HCT116 (cell line): Measurements from ENCODE around the gene CNOT2. TPM values are rescaled to one million over a fixed set of nuclear protein-coding genes. Genes with fewer than 3 reads are reported as not detected.
A peak's percentile ranks its signal among the peaks of the same experiment; 100 is the strongest.

Experiments used
- ATAC-seq: fragments of 200-7000 bp; cut with Tn5 transposase; 2 replicates; pipeline ENCODE4 v1.9.1; 2020; ENCODE audit warnings: mild to moderate bottlenecking, moderate library complexity
- BruUV-seq: library from RNA; stranded (reverse); fragments of 400-500 nt; replicated peaks from 2 replicates; lab custom pipeline; 2021; lab: Mats Ljungman, UMichigan
- CTCF ChIA-PET: fragments of 300-600 bp; sonication (Branson Sonifier 250); formaldehyde crosslinking; loops from one replicate; lab custom pipeline; 2021; ENCODE audit warnings: antibody characterized with exemption; lab: Charles Lee
- POLR2A ChIA-PET: fragments of 300-600, 350-600 bp; sonication (Branson Sonifier 250); formaldehyde crosslinking; loops from one replicate; lab custom pipeline; 2021; ENCODE audit warnings: antibody characterized with exemption; lab: Charles Lee
- RAD21 ChIA-PET, 2 experiments: fragments of 300-600 bp; sonication (Branson Sonifier 250); formaldehyde crosslinking; loops; one replicate each; lab custom pipeline; 2023; ENCODE audit warnings: low total read pairs in 2 of 2; ENCODE audit not compliant: uncharacterized antibody in 2 of 2, unreplicated experiment in 2 of 2, low non-redundant PET in 1 of 2; lab: Charles Lee
- DNase-seq: peaks from one replicate; pipeline ENCODE4 v3.0.0-alpha.2; 2010; ENCODE audit warnings: low read depth, low spot score
- H2AFZ ChIP-seq: fragments of 200-600 bp; shearing (Covaris generic), sonication (generic); 2 replicates; pipeline ENCODE4 v1.6.1; 2017; ENCODE audit warnings: low read depth, mixed run types, mixed read lengths, antibody characterized with exemption, low read length; ENCODE audit not compliant: poor library complexity, severe bottlenecking
- H3K27ac ChIP-seq: 2 replicates; pipeline ENCODE4 v1.5.1; 2012; ENCODE audit warnings: low read depth, low read length
- H3K27me3 ChIP-seq: fragments of 200-600 bp; sonication (generic); 2 replicates; pipeline ENCODE4 v1.6.1; 2016; ENCODE audit warnings: mixed run types, low read length, mixed read lengths; ENCODE audit not compliant: insufficient read depth
- H3K36me3 ChIP-seq, 2 experiments: fragments of 200-500 bp in 1 of 2; fragments of 200-600 bp in 1 of 2; sonication (Bioruptor generic) in 1 of 2; sonication (generic) in 1 of 2; 2 replicates each; pipeline versions ENCODE4 v1.5.1 to v1.6.1; 2014 to 2016; ENCODE audit warnings: low read length in 2 of 2, inconsistent platforms in 1 of 2, mixed read lengths in 1 of 2, mixed run types in 1 of 2; ENCODE audit not compliant: insufficient read depth in 2 of 2, control insufficient read depth in 1 of 2
- H3K4me1 ChIP-seq, 2 experiments: fragments of 200-600 bp in 1 of 2; sonication (generic) in 1 of 2; 2 replicates each; pipeline versions ENCODE4 v1.5.1 to v1.6.1; 2012 to 2017; ENCODE audit warnings: low read length in 2 of 2, inconsistent platforms in 1 of 2, mild to moderate bottlenecking in 1 of 2, mixed read lengths in 1 of 2, mixed run types in 1 of 2, moderate library complexity in 1 of 2; ENCODE audit not compliant: insufficient read depth in 2 of 2, control insufficient read depth in 1 of 2
- H3K4me2 ChIP-seq: fragments of 200-600 bp; sonication (generic); 2 replicates; pipeline ENCODE4 v1.6.1; 2017; ENCODE audit warnings: mixed run types, low read length, mixed read lengths
- H3K4me3 ChIP-seq, 2 experiments: fragments of 200-600 bp in 1 of 2; sonication (generic) in 1 of 2; replicated peaks in 1 of 2; 2 replicates each; pipeline ENCODE4 v1.5.1; 2011 to 2016; ENCODE audit warnings: low read length in 2 of 2, control low read depth in 1 of 2, low read depth in 1 of 2, mild to moderate bottlenecking in 1 of 2, mixed read lengths in 1 of 2, mixed run types in 1 of 2
- H3K79me2 ChIP-seq: fragments of 200-600 bp; sonication (generic); 2 replicates; pipeline ENCODE4 v1.6.1; 2017; ENCODE audit warnings: mild to moderate bottlenecking, mixed run types, low read length, moderate library complexity, mixed read lengths; ENCODE audit not compliant: insufficient read depth
- H3K9ac ChIP-seq: fragments of 200-600 bp; sonication (generic); 2 replicates; pipeline ENCODE4 v1.6.1; 2016; ENCODE audit warnings: low read length, mixed read lengths
- H3K9me2 ChIP-seq: fragments of 200-600 bp; sonication (generic), shearing (Covaris generic); 2 replicates; pipeline ENCODE4 v1.6.1; 2017; ENCODE audit warnings: mixed run types, mild to moderate bottlenecking, moderate library complexity; ENCODE audit not compliant: insufficient read depth
- H3K9me3 ChIP-seq, 2 experiments: fragments of 200-500 bp in 1 of 2; fragments of 200-600 bp in 1 of 2; sonication (Bioruptor generic) in 1 of 2; sonication (generic) in 1 of 2; 2 replicates each; pipeline ENCODE4 v1.6.1; 2014 to 2017; ENCODE audit warnings: low read length in 2 of 2, mixed read lengths in 2 of 2, inconsistent platforms in 1 of 2, low read depth in 1 of 2, mild to moderate bottlenecking in 1 of 2, mixed run types in 1 of 2, moderate library complexity in 1 of 2; ENCODE audit not compliant: control insufficient read depth in 1 of 2, insufficient read depth in 1 of 2
- H4K20me1 ChIP-seq: fragments of 200-600 bp; sonication (generic), shearing (Covaris generic); 2 replicates; pipeline ENCODE4 v1.6.1; 2017; ENCODE audit warnings: mixed run types, mild to moderate bottlenecking, moderate library complexity; ENCODE audit not compliant: insufficient read depth
- CBX3 ChIP-seq: IDR thresholded peaks from 2 replicates; pipeline ENCODE4 v1.6.1; 2012; ENCODE audit warnings: low read depth
- CEBPB ChIP-seq: IDR thresholded peaks from 2 replicates; pipeline ENCODE4 v1.6.1; 2012; ENCODE audit warnings: low read depth
- EGR1 ChIP-seq: IDR thresholded peaks from 2 replicates; pipeline ENCODE4 v1.6.1; 2012; ENCODE audit warnings: low read depth
- EZH2 ChIP-seq: fragments of 200-600 bp; sonication (generic); IDR thresholded peaks from 2 replicates; pipeline ENCODE4 v1.6.1; 2017; ENCODE audit warnings: antibody characterized with exemption, mixed run types
- EZH2phosphoT487 ChIP-seq: fragments of 200-600 bp; IDR thresholded peaks from 2 replicates; pipeline ENCODE4 v1.6.1; 2018; ENCODE audit warnings: antibody characterized with exemption, borderline replicate concordance
- RAD21 ChIP-seq: IDR thresholded peaks from 2 replicates; pipeline ENCODE4 v1.6.1; 2012; ENCODE audit warnings: low read depth, mild to moderate bottlenecking
- SRF ChIP-seq: IDR thresholded peaks from 2 replicates; pipeline ENCODE4 v1.6.1; 2012; ENCODE audit warnings: low read depth
- TCF7L2 ChIP-seq: IDR thresholded peaks from 2 replicates; pipeline ENCODE4 v1.7.0; 2011; ENCODE audit warnings: borderline replicate concordance, inconsistent platforms; ENCODE audit not compliant: insufficient read depth, insufficient read length; ENCODE audit errors: extremely low read depth
- ZFX ChIP-seq: fragments of 450-650 bp; IDR thresholded peaks from 2 replicates; pipeline ENCODE4 v1.6.1; 2017
- intact Hi-C: fragments of 100-400 bp; cut with micrococcal nuclease; formaldehyde crosslinking; loops from 2 replicates; pipeline ENCODE4 v1.10.0; 2022
- total RNA-seq: library from RNA; stranded (reverse); gene quantifications from one replicate; pipeline ENCODE4 v1.2.1, GENCODE V29; 2021; ENCODE audit not compliant: unreplicated experiment
- TF ChIP-seq, protein P1 (sequence below): IDR thresholded peaks from 2 replicates; pipeline ENCODE4 v1.6.1; 2011; ENCODE audit warnings: mild to moderate bottlenecking, low read length, moderate library complexity; ENCODE audit not compliant: insufficient replicate concordance; ENCODE audit errors: extremely low read depth
- TF ChIP-seq, protein P2 (sequence below), 3 experiments: fragments of 200-600 bp in 1 of 3; sonication (generic) in 1 of 3; IDR thresholded peaks in 2 of 3; conservative IDR thresholded peaks in 1 of 3; 2 replicates each; pipeline ENCODE4 v1.5.1; 2012 to 2017; ENCODE audit warnings: low read depth in 2 of 3, low read length in 2 of 3, antibody characterized with exemption in 1 of 3, borderline replicate concordance in 1 of 3, control low read depth in 1 of 3, mild to moderate bottlenecking in 1 of 3, mixed read lengths in 1 of 3, mixed run types in 1 of 3, moderate library complexity in 1 of 3; ENCODE audit not compliant: insufficient read depth in 1 of 3
- TF ChIP-seq, protein P3 (sequence below): IDR thresholded peaks from 2 replicates; pipeline ENCODE4 v1.6.1; 2012

The CNOT2 gene
- total RNA-seq, 1 experiment from 2014 or later = 58.7 TPM

DNA sequence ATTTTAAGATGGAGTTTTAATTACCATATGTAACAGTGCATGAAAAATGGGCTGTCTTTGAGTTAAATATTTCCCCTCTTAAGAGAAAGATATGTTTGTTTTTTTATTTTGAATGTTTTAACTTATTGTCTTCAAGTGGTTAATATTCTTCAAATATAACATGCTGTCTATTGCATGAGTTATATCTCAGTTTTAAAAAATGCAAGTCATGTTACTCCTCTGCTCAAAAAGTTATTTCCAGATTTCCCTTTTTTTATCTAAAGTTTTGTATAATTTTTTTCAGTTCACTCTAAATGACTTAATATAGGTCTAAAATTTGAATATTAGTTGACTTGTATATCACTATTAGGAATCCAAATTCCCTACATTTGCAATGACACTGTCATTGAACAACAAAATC, 117.0 kb downstream of the CNOT2 start:
- DNase-seq (no peak), ATAC-seq (no peak)
- ChIA-PET POLR2A (no interaction called here), RAD21 (no interaction called here), CTCF (no interaction called here)
- H3K9ac ChIP-seq = no peak overlapping the region
- no peaks in the 10 kb centered on the region for H4K20me1 ChIP-seq
- H3K27me3 ChIP-seq = no peaks in the 10 kb centered on the region
- no peak for TF ChIP-seq EZH2
- TF ChIP-seq ZFX = no peak
- TF ChIP-seq, protein P1, sequence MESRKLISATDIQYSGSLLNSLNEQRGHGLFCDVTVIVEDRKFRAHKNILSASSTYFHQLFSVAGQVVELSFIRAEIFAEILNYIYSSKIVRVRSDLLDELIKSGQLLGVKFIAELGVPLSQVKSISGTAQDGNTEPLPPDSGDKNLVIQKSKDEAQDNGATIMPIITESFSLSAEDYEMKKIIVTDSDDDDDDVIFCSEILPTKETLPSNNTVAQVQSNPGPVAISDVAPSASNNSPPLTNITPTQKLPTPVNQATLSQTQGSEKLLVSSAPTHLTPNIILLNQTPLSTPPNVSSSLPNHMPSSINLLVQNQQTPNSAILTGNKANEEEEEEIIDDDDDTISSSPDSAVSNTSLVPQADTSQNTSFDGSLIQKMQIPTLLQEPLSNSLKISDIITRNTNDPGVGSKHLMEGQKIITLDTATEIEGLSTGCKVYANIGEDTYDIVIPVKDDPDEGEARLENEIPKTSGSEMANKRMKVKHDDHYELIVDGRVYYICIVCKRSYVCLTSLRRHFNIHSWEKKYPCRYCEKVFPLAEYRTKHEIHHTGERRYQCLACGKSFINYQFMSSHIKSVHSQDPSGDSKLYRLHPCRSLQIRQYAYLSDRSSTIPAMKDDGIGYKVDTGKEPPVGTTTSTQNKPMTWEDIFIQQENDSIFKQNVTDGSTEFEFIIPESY = no peak
- no peaks in the 10 kb centered on the region for H3K79me2 ChIP-seq
- no peaks in the 10 kb centered on the region for H3K9me3 ChIP-seq
- no peak overlapping the region for H3K4me3 ChIP-seq
- intact Hi-C loops = loop anchor here (10.0 kb wide), 1 partner anchor 455 kb away; no protein-coding TSS in a partner anchor
- no peaks in the 10 kb centered on the region for H3K9me2 ChIP-seq
- no peak overlapping the region for H3K27ac ChIP-seq
- no peak overlapping the region for H2AFZ ChIP-seq
- peaks cover 0 to 5% of the 10 kb centered on the region in 2 experiments; a peak in 3 of 4 replicates for H3K4me1 ChIP-seq
- H3K36me3 ChIP-seq = no peaks in the 10 kb centered on the region
- BruUV-seq = no TSS peak
- H3K4me2 ChIP-seq = no peak overlapping the region

DNA sequence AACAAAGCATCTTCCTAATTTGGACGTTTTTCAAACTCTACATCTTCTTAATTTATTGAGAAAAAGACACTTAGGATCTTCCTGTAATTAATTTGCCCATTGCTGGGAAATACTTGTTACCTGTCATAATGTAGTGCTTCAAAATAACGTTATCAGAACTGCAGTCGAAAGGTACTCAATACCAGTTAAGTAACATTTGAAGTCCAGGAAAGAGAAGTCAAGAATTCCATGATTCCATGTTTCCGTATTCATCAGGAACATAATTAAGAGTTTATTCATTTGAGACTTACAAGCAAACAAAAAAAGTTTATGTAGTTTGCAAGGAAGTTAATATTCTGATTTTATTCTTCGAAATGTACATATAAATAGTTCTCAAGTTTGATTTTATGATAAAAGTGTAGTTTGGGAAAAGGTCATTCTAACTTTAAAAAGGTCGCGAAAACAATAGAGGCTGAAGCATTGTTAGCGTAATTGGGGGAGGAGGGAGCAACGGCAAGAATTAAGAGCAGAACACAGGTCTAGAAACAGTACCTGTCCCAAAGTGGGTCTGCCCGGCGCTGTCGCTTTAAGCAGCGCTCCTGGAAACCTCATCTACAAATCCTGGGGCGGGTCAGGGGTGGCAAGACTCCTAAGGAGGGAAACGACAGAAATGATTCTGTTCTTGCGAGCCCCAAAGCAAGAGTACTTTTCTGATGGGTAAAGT, 121.6 kb downstream of the CNOT2 start:
- BruUV-seq = no TSS peak
- no peaks in the 10 kb centered on the region for H3K9me2 ChIP-seq
- no peak overlapping the region; the same call in 1 of the 2 replicates for H3K27ac ChIP-seq
- no peak for DNase-seq
- H3K4me2 ChIP-seq = peak overlapping the region; percentile 92
- H3K36me3 ChIP-seq = no peaks in the 10 kb centered on the region
- ChIA-PET CTCF (interaction anchor here (1.6 kb wide), 1 partner anchor 212 kb away, joined by 5 read pairs; no protein-coding TSS in a partner anchor), POLR2A (no interaction called here), RAD21 (no interaction called here)
- no peaks in the 10 kb centered on the region for H3K79me2 ChIP-seq
- H3K27me3 ChIP-seq = no peaks in the 10 kb centered on the region
- ATAC-seq = no peak
- H2AFZ ChIP-seq = peak overlapping the region; percentile 88
- peak overlapping the region; percentile 52; the same call in 1 of the 2 replicates for H3K9ac ChIP-seq
- H4K20me1 ChIP-seq = no peaks in the 10 kb centered on the region
- no peaks in the 10 kb centered on the region for H3K9me3 ChIP-seq
- intact Hi-C loops = loop anchor here (5.0 to 10.0 kb wide), 2 partner anchors 123 to 460 kb away; partner anchors contain the start of gene CNOT2
- H3K4me1 ChIP-seq = peaks cover 0 to 17% of the 10 kb centered on the region in 2 experiments; a peak in 3 of 4 replicates
- H3K4me3 ChIP-seq = peak overlapping the region; percentile 56 to 76
- TF ChIP-seq, protein P1 = no peak
- TF ChIP-seq EGR1 (no peak), CEBPB (no peak), TCF7L2 (no peak), RAD21 (no peak), SRF (no peak), ZFX (no peak), CBX3 (no peak), EZH2phosphoT487 (no peak)
- TF ChIP-seq, protein P2, sequence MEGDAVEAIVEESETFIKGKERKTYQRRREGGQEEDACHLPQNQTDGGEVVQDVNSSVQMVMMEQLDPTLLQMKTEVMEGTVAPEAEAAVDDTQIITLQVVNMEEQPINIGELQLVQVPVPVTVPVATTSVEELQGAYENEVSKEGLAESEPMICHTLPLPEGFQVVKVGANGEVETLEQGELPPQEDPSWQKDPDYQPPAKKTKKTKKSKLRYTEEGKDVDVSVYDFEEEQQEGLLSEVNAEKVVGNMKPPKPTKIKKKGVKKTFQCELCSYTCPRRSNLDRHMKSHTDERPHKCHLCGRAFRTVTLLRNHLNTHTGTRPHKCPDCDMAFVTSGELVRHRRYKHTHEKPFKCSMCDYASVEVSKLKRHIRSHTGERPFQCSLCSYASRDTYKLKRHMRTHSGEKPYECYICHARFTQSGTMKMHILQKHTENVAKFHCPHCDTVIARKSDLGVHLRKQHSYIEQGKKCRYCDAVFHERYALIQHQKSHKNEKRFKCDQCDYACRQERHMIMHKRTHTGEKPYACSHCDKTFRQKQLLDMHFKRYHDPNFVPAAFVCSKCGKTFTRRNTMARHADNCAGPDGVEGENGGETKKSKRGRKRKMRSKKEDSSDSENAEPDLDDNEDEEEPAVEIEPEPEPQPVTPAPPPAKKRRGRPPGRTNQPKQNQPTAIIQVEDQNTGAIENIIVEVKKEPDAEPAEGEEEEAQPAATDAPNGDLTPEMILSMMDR (IDR thresholded peaks at IDR 0.05 in 2 of 3, conservative IDR thresholded peaks at IDR 0.05 in 1 of 3; ENCODE audit: borderline replicate concordance in 1 of 3, insufficient read depth in 1 of 3, low read depth in 2 of 3, low read length in 2 of 3) = no peak
- TF ChIP-seq, protein P3, sequence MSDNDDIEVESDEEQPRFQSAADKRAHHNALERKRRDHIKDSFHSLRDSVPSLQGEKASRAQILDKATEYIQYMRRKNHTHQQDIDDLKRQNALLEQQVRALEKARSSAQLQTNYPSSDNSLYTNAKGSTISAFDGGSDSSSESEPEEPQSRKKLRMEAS = no peak
